GM12878 (cell line): ENCODE data around the gene PRKCQ. TPM values are rescaled to one million over a fixed set of nuclear protein-coding genes. Genes with fewer than 3 reads are reported as not detected.

ENCODE experiments used
- ATAC-seq: fragments of 200-7000 bp; cut with Tn5 transposase; 3 replicates; pipeline ENCODE4 v1.9.1; 2020; ENCODE audit warnings: mild to moderate bottlenecking, moderate library complexity
- BruUV-seq: library from RNA; stranded (reverse); fragments of 400-500 nt; replicated peaks from 2 replicates; lab custom pipeline; 2021; lab: Mats Ljungman, UMichigan
- CTCF ChIA-PET: fragments of 300-600 bp; sonication (Branson Sonifier 250); formaldehyde crosslinking; extraction: SDS; loops from one replicate; lab custom pipeline; 2021; ENCODE audit warnings: inconsistent platforms; lab: Yijun Ruan, JAX
- POLR2A ChIA-PET: fragments of 350-600 bp; formaldehyde crosslinking; extraction: SDS; loops from one replicate; lab custom pipeline; 2021; ENCODE audit warnings: inconsistent platforms; lab: Charles Lee
- RAD21 ChIA-PET: fragments of 300-600 bp; sonication (Branson Sonifier 250); formaldehyde crosslinking; loops from one replicate; lab custom pipeline; 2023; ENCODE audit warnings: antibody characterized with exemption; ENCODE audit not compliant: unreplicated experiment; lab: Charles Lee
- SMC1A ChIA-PET: fragments of 300-600 bp; sonication (Branson Sonifier 250); formaldehyde crosslinking; loops from one replicate; lab custom pipeline; 2023; ENCODE audit not compliant: unreplicated experiment, uncharacterized antibody; lab: Charles Lee
- DNase-seq: peaks from one replicate; pipeline ENCODE4 v3.0.0-alpha.2; 2011; ENCODE audit warnings: low read depth, low spot score
- FAIRE-seq: peaks from 3 replicates; lab custom pipeline; 2011; peaks lifted over from hg19 to GRCh38; lab: Jason Lieb, UNC
- H2AFZ ChIP-seq: 2 replicates; pipeline ENCODE4 v1.6.0; 2011; ENCODE audit warnings: low read depth, low read length, control low read depth; ENCODE audit not compliant: control insufficient read depth
- H3K27ac ChIP-seq: 2 replicates; pipeline ENCODE4 v1.5.1; 2011; ENCODE audit warnings: control low read depth; ENCODE audit not compliant: control insufficient read depth, insufficient read depth
- H3K27me3 ChIP-seq, 2 experiments: replicated peaks in 1 of 2; 2 replicates each; pipeline versions ENCODE4 v1.6.0 to v1.6.1; 2011; ENCODE audit warnings: low read length in 1 of 2; ENCODE audit not compliant: control insufficient read depth in 2 of 2, insufficient read depth in 2 of 2
- H3K36me3 ChIP-seq, 2 experiments: 2 replicates each; pipeline ENCODE4 v1.5.1; 2011; ENCODE audit warnings: low read length in 1 of 2; ENCODE audit not compliant: control insufficient read depth in 2 of 2, insufficient read depth in 2 of 2
- H3K4me1 ChIP-seq: 2 replicates; pipeline ENCODE4 v1.6.1; 2011; ENCODE audit warnings: mild to moderate bottlenecking, low read length, moderate library complexity, mixed read lengths; ENCODE audit not compliant: control insufficient read depth, insufficient read depth
- H3K4me2 ChIP-seq: 2 replicates; pipeline ENCODE4 v1.6.0; 2011; ENCODE audit warnings: control low read depth; ENCODE audit not compliant: control insufficient read depth, insufficient read depth
- H3K4me3 ChIP-seq: fragments of 200-600 bp; sonication (generic); 2 replicates; pipeline ENCODE4 v1.5.1; 2016
- H3K79me2 ChIP-seq: 2 replicates; pipeline ENCODE4 v1.6.0; 2011; ENCODE audit warnings: low read length; ENCODE audit not compliant: control insufficient read depth, insufficient read depth
- H3K9ac ChIP-seq: 2 replicates; pipeline ENCODE4 v1.8.0; 2011; ENCODE audit warnings: low read length, control low read depth, mixed read lengths; ENCODE audit not compliant: control insufficient read depth, insufficient read depth
- H3K9me3 ChIP-seq: replicated peaks from 3 replicates; pipeline ENCODE4 v1.5.1; 2011; ENCODE audit warnings: mild to moderate bottlenecking, low read length; ENCODE audit not compliant: control insufficient read depth, insufficient read depth
- H4K20me1 ChIP-seq: 2 replicates; pipeline ENCODE4 v1.6.0; 2011; ENCODE audit not compliant: control insufficient read depth, insufficient read depth
- MTA3 ChIP-seq: IDR thresholded peaks from 2 replicates; pipeline ENCODE4 v1.6.1; 2012; ENCODE audit warnings: low read length, inconsistent platforms, borderline replicate concordance
- MYB ChIP-seq: fragments of 150-350 bp; IDR thresholded peaks from 2 replicates; pipeline ENCODE4 v1.6.1; 2014; ENCODE audit warnings: mild to moderate bottlenecking, low read depth, low read length, borderline replicate concordance
- NR2F1 ChIP-seq: fragments of 450-650 bp; conservative IDR thresholded peaks from 2 replicates; pipeline ENCODE4 v1.6.1; 2017; ENCODE audit warnings: mild to moderate bottlenecking
- PML ChIP-seq: IDR thresholded peaks from 2 replicates; pipeline ENCODE4 v1.6.1; 2012; ENCODE audit warnings: low read length, inconsistent platforms
- POLR2A ChIP-seq: IDR thresholded peaks from 2 replicates; pipeline ENCODE4 v1.6.1; 2011; ENCODE audit warnings: low read depth, mild to moderate bottlenecking, low read length
- SMAD1 ChIP-seq: fragments of 450-650 bp; IDR thresholded peaks from 2 replicates; pipeline ENCODE4 v1.6.1; 2018; ENCODE audit warnings: mild to moderate bottlenecking, low read depth; ENCODE audit not compliant: partially characterized antibody
- SMC3 ChIP-seq: IDR thresholded peaks from 2 replicates; pipeline ENCODE4 v1.6.1; 2011; ENCODE audit warnings: low read length, improper control_type of control experiment, borderline replicate concordance
- TCF12 ChIP-seq: IDR thresholded peaks from 2 replicates; pipeline ENCODE4 v1.6.1; 2011; ENCODE audit warnings: low read depth, mild to moderate bottlenecking, low read length
- TCF7 ChIP-seq: IDR thresholded peaks from 2 replicates; pipeline ENCODE4 v1.6.1; 2014; ENCODE audit warnings: antibody characterized with exemption, borderline replicate concordance
- YBX1 ChIP-seq: fragments of 450-650 bp; IDR thresholded peaks from 2 replicates; pipeline ENCODE4 v1.6.1; 2016; ENCODE audit warnings: antibody characterized with exemption
- ZNF274 ChIP-seq: IDR thresholded peaks from one replicate; pipeline ENCODE4 v1.8.0; 2011; ENCODE audit not compliant: insufficient read length, insufficient read depth
- ZNF384 ChIP-seq: IDR thresholded peaks from 2 replicates; pipeline ENCODE4 v1.6.1; 2012; ENCODE audit warnings: low read depth, mild to moderate bottlenecking, low read length, improper control_type of control experiment, borderline replicate concordance
- in situ Hi-C: fragments of 300-500 bp; cut with MboI; formaldehyde crosslinking; loops from 9 replicates; pipeline ENCODE4 v1.14.3; 2018; ENCODE audit warnings: mixed read lengths
- intact Hi-C: fragments of 100-400 bp; cut with micrococcal nuclease; formaldehyde crosslinking; loops from one replicate; pipeline ENCODE4 v1.14.2; 2022; ENCODE audit not compliant: unreplicated experiment
- polyA plus RNA-seq, 11 experiments: library from polyadenylated mRNA; depleted of rRNA in 4 of 11; unstranded in 6 of 11; stranded (reverse) in 5 of 11; fragments of >200 nt; fragmentation: Nextera tagmentation in 4 of 11; fragmentation: Illumina TruSeq in 1 of 11; extraction: Ambion mirVana in 4 of 11; extraction: Trizol in 1 of 11; gene quantifications; 1 replicate in 1 of 11; 2 replicates in 10 of 11; pipeline versions ENCODE4 v1.2.1 to v1.2.3, GENCODE V29; 2011 to 2016; ENCODE audit warnings: inconsistent platforms in 2 of 11, missing spikeins in 2 of 11, low read depth in 1 of 11
- total RNA-seq, 4 experiments: library from RNA; depleted of rRNA in 3 of 4; stranded (reverse); fragments of >200 nt in 3 of 4; fragmentation: Illumina TruSeq in 1 of 4; extraction: Trizol in 1 of 4; gene quantifications; 2 replicates each; pipeline versions ENCODE4 v1.2.1 to v1.2.3, GENCODE V29; 2013 to 2021
- TF ChIP-seq, protein P1 (sequence below): fragments of 450-650 bp; IDR thresholded peaks from 2 replicates; pipeline ENCODE4 v1.6.1; 2017; ENCODE audit warnings: low read depth, mild to moderate bottlenecking, moderate library complexity
- TF ChIP-seq, protein P2 (sequence below): fragments of 450-650 bp; IDR thresholded peaks from 2 replicates; pipeline ENCODE4 v1.6.1; 2017; ENCODE audit warnings: borderline replicate concordance

The PRKCQ gene
- total and polyA plus RNA-seq, 10 of the 15 experiments (the other 5 are each of a cell fraction or from before 2014, with no cell fraction given), result 0.26 to 8.9 (median 0.98) TPM

- TF ChIP-seq, protein P1, sequence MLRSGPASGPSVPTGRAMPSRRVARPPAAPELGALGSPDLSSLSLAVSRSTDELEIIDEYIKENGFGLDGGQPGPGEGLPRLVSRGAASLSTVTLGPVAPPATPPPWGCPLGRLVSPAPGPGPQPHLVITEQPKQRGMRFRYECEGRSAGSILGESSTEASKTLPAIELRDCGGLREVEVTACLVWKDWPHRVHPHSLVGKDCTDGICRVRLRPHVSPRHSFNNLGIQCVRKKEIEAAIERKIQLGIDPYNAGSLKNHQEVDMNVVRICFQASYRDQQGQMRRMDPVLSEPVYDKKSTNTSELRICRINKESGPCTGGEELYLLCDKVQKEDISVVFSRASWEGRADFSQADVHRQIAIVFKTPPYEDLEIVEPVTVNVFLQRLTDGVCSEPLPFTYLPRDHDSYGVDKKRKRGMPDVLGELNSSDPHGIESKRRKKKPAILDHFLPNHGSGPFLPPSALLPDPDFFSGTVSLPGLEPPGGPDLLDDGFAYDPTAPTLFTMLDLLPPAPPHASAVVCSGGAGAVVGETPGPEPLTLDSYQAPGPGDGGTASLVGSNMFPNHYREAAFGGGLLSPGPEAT, result no peak
- TF ChIP-seq YBX1, result no peak
Observed at GRCh38 chr10:6612371-6612770, 32.3 kb upstream of the PRKCQ start (continued).

GRCh38 chr10:6610647-6611046, 30.6 kb upstream of the PRKCQ start:
- Histone ChIP-seq H3K79me2 (no peaks in the 10 kb centered on the region), H3K9ac (no peak overlapping the region), H3K9me3 (no peaks in the 10 kb centered on the region), H3K4me1 (no peaks in the 10 kb centered on the region), H4K20me1 (no peaks in the 10 kb centered on the region), H3K27ac (no peak overlapping the region), H3K4me3 (no peak overlapping the region), H2AFZ (no peak overlapping the region)
- CTCF ChIA-PET, result interaction anchor here (1.3 to 1.5 kb wide), 4 partner anchors 28 to 183 kb away, joined by 3 to 5 read pairs (median 4); no protein-coding TSS in a partner anchor
- no peak for FAIRE-seq
- in situ Hi-C loops (no loop called here), intact Hi-C loops (no loop called here)
- SMC1A ChIA-PET, result interaction anchor here (0.9 to 1.7 kb wide), 4 partner anchors 8 to 63 kb away, joined by 3 to 4 read pairs (median 4); no protein-coding TSS in a partner anchor
- POLR2A ChIA-PET, result no interaction called here
- no TSS peak for BruUV-seq
- peak; percentile 35; the same call in 1 of the 3 replicates for ATAC-seq
- RAD21 ChIA-PET, result interaction anchor here (1.2 to 1.8 kb wide), 2 partner anchors 18 to 69 kb away, joined by 4 read pairs; no protein-coding TSS in a partner anchor
- TF ChIP-seq SMAD1, result no peak
- no peak for TF ChIP-seq SMC3
- TF ChIP-seq, protein P2, sequence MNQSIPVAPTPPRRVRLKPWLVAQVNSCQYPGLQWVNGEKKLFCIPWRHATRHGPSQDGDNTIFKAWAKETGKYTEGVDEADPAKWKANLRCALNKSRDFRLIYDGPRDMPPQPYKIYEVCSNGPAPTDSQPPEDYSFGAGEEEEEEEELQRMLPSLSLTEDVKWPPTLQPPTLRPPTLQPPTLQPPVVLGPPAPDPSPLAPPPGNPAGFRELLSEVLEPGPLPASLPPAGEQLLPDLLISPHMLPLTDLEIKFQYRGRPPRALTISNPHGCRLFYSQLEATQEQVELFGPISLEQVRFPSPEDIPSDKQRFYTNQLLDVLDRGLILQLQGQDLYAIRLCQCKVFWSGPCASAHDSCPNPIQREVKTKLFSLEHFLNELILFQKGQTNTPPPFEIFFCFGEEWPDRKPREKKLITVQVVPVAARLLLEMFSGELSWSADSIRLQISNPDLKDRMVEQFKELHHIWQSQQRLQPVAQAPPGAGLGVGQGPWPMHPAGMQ, result no peak
- TF ChIP-seq TCF7, result no peak
- no peak for TF ChIP-seq POLR2A
- no peak for TF ChIP-seq ZNF384
- TF ChIP-seq ZNF274, result no peak
- TF ChIP-seq MTA3, result no peak
- TF ChIP-seq TCF12, result no peak
- TF ChIP-seq PML, result no peak
- TF ChIP-seq NR2F1, result no peak
- no peak for TF ChIP-seq MYB
- TF ChIP-seq, all 136 proteins: peak for 0
- Histone ChIP-seq H3K4me2 (no peak overlapping the region), H3K36me3 (no peaks in the 10 kb centered on the region), H3K27me3 (no peaks in the 10 kb centered on the region)
- DNase-seq, result no peak
